H9 (cell line): ENCODE results near the gene KBTBD8. TPM values are rescaled to one million over a fixed set of nuclear protein-coding genes. Genes with fewer than 3 reads are reported as not detected.

Experiments used
- DNase-seq: peaks from one replicate; pipeline ENCODE4 v3.0.0-alpha.2; 2017
- H2AFZ ChIP-seq: one replicate; pipeline ENCODE4 v1.6.1; 2013; ENCODE audit warnings: mild to moderate bottlenecking, low read length, control low read depth, moderate library complexity
- H2AK5ac ChIP-seq: 2 replicates; pipeline ENCODE4 v1.6.1; 2013; ENCODE audit warnings: low read length, control low read depth, mixed read lengths; ENCODE audit not compliant: insufficient read length
- H2BK120ac ChIP-seq: one replicate; pipeline ENCODE4 v1.6.1; 2013; ENCODE audit warnings: low read depth, mild to moderate bottlenecking, low read length, control low read depth, inconsistent platforms; ENCODE audit not compliant: poor library complexity, severe bottlenecking
- H2BK12ac ChIP-seq: 2 replicates; pipeline ENCODE4 v1.6.1; 2013; ENCODE audit warnings: low read length, control low read depth, mixed read lengths, low read depth; ENCODE audit not compliant: insufficient read length
- H2BK15ac ChIP-seq: 2 replicates; pipeline ENCODE4 v1.6.1; 2013; ENCODE audit warnings: low read depth, low read length, control low read depth
- H2BK20ac ChIP-seq: one replicate; pipeline ENCODE4 v1.6.1; 2013; ENCODE audit warnings: low read depth, mild to moderate bottlenecking, low read length, control low read depth, inconsistent platforms; ENCODE audit not compliant: poor library complexity, severe bottlenecking
- H2BK5ac ChIP-seq: 2 replicates; pipeline ENCODE4 v1.6.1; 2013; ENCODE audit warnings: low read length, control low read depth, mixed read lengths; ENCODE audit not compliant: insufficient read length
- H3K14ac ChIP-seq: 2 replicates; pipeline ENCODE4 v1.6.1; 2013; ENCODE audit warnings: low read length, control low read depth; ENCODE audit not compliant: insufficient read depth
- H3K18ac ChIP-seq: 2 replicates; pipeline ENCODE4 v1.6.1; 2013; ENCODE audit warnings: low read depth, mild to moderate bottlenecking, mixed read lengths, low read length, control low read depth; ENCODE audit not compliant: insufficient read length
- H3K23ac ChIP-seq: 2 replicates; pipeline ENCODE4 v1.6.1; 2013; ENCODE audit warnings: low read length, control low read depth, mixed read lengths, low read depth; ENCODE audit not compliant: insufficient read length
- H3K23me2 ChIP-seq: 2 replicates; pipeline ENCODE4 v1.6.1; 2013; ENCODE audit warnings: low read depth, mild to moderate bottlenecking, mixed read lengths, low read length, control low read depth; ENCODE audit not compliant: insufficient read length, poor library complexity, severe bottlenecking
- H3K27ac ChIP-seq: 2 replicates; pipeline ENCODE4 v1.5.1; 2013; ENCODE audit warnings: low read length, control low read depth, mixed read lengths, low read depth; ENCODE audit not compliant: insufficient read length
- H3K27me3 ChIP-seq: 2 replicates; pipeline ENCODE4 v1.6.1; 2013; ENCODE audit warnings: low read length, control low read depth, inconsistent platforms; ENCODE audit not compliant: insufficient read depth
- H3K4ac ChIP-seq: 2 replicates; pipeline ENCODE4 v1.6.1; 2013; ENCODE audit warnings: low read depth, mild to moderate bottlenecking, control low read depth, inconsistent platforms, low read length, moderate library complexity
- H3K4me1 ChIP-seq: 2 replicates; pipeline ENCODE4 v1.6.1; 2013; ENCODE audit warnings: low read length, control low read depth, inconsistent platforms; ENCODE audit not compliant: insufficient read depth
- H3K4me2 ChIP-seq: 2 replicates; pipeline ENCODE4 v1.6.1; 2013; ENCODE audit warnings: low read length, control low read depth, mixed read lengths; ENCODE audit not compliant: insufficient read length, insufficient read depth
- H3K56ac ChIP-seq: 2 replicates; pipeline ENCODE4 v1.6.1; 2013; ENCODE audit warnings: low read depth, mild to moderate bottlenecking, mixed read lengths, low read length, control low read depth; ENCODE audit not compliant: insufficient read length
- H3K79me1 ChIP-seq: 2 replicates; pipeline ENCODE4 v1.6.1; 2013; ENCODE audit warnings: low read depth, mild to moderate bottlenecking, moderate library complexity, low read length, control low read depth, inconsistent platforms; ENCODE audit not compliant: insufficient read depth, poor library complexity, severe bottlenecking
- H3K79me2 ChIP-seq: 2 replicates; pipeline ENCODE4 v1.6.1; 2013; ENCODE audit warnings: low read length, control low read depth, inconsistent platforms; ENCODE audit not compliant: insufficient read depth
- H3K9ac ChIP-seq: 2 replicates; pipeline ENCODE4 v1.6.1; 2013; ENCODE audit warnings: low read length, control low read depth, mixed read lengths; ENCODE audit not compliant: insufficient read length; ENCODE audit errors: extremely low read depth
- H3K9me3 ChIP-seq: one replicate; pipeline ENCODE4 v1.6.1; 2013; ENCODE audit warnings: low read depth, low read length, inconsistent platforms; ENCODE audit not compliant: control insufficient read depth
- H3T11ph ChIP-seq: one replicate; pipeline ENCODE4 v1.6.1; 2013; ENCODE audit warnings: mild to moderate bottlenecking, low read length, control low read depth, inconsistent platforms
- H4K20me1 ChIP-seq: one replicate; pipeline ENCODE4 v1.6.1; 2013; ENCODE audit not compliant: control insufficient read depth, insufficient read length, insufficient read depth
- H4K5ac ChIP-seq: 2 replicates; pipeline ENCODE4 v1.6.1; 2013; ENCODE audit warnings: low read depth, mild to moderate bottlenecking, mixed read lengths, low read length, control low read depth; ENCODE audit not compliant: insufficient read length
- H4K8ac ChIP-seq: replicated peaks from 2 replicates; pipeline ENCODE4 v1.6.1; 2013; ENCODE audit warnings: low read length, control low read depth, mixed read lengths, low read depth; ENCODE audit not compliant: insufficient read length
- H4K91ac ChIP-seq: 2 replicates; pipeline ENCODE4 v1.6.1; 2013; ENCODE audit warnings: low read depth, mild to moderate bottlenecking, moderate library complexity, mixed read lengths, low read length, control low read depth; ENCODE audit not compliant: insufficient read length
- H3K27ac Mint-ChIP-seq, 3 experiments: 2 replicates in 2 of 3; 3 replicates in 1 of 3; pipeline ENCODE4 v1.8.0; 2020 to 2021; ENCODE audit warnings: mixed read lengths in 3 of 3, mild to moderate bottlenecking in 1 of 3, moderate library complexity in 1 of 3
- H3K27me3 Mint-ChIP-seq: 2 replicates; pipeline ENCODE4 v1.8.0; 2021; ENCODE audit warnings: low read depth, mild to moderate bottlenecking, moderate library complexity, mixed read lengths
- H3K36me3 Mint-ChIP-seq, 3 experiments: 2 replicates in 2 of 3; 3 replicates in 1 of 3; pipeline ENCODE4 v1.8.0; 2020 to 2021; ENCODE audit warnings: low read depth in 3 of 3, mixed read lengths in 3 of 3; ENCODE audit not compliant: insufficient read depth in 1 of 3
- H3K4me1 Mint-ChIP-seq, 2 experiments: 2 replicates each; pipeline ENCODE4 v1.8.0; 2020; ENCODE audit warnings: mixed read lengths in 2 of 2
- H3K4me3 Mint-ChIP-seq, 2 experiments: 2 replicates in 1 of 2; 3 replicates in 1 of 2; pipeline ENCODE4 v1.8.0; 2020 to 2021; ENCODE audit warnings: mild to moderate bottlenecking in 2 of 2, mixed read lengths in 2 of 2, moderate library complexity in 1 of 2
- H3K9me3 Mint-ChIP-seq, 2 experiments: 2 replicates in 1 of 2; 3 replicates in 1 of 2; pipeline ENCODE4 v1.8.0; 2020; ENCODE audit warnings: mild to moderate bottlenecking in 2 of 2, mixed read lengths in 2 of 2, moderate library complexity in 1 of 2
- WGBS: extraction: QIAGEN DNeasy Blood & Tissue Kit; methylation state at CpG from one replicate; pipeline ENCODE4 v1.1.7; 2013; ENCODE audit warnings: missing lambda C conversion rate, low lambda C conversion rate, mixed read lengths; ENCODE audit not compliant: insufficient read length; ENCODE audit errors: extremely low coverage; 5-methylcytosine and 5-hydroxymethylcytosine counted together
- total RNA-seq: library from RNA; stranded (reverse); gene quantifications from 2 replicates; pipeline ENCODE4 v1.2.1, GENCODE V29; 2021
- TF ChIP-seq, protein P1 (sequence below): fragments of 200-600 bp; sonication (generic); conservative IDR thresholded peaks from 3 replicates; pipeline ENCODE4 v1.8.0; 2021; ENCODE audit warnings: antibody characterized with exemption, mild to moderate bottlenecking

KBTBD8 gene
- total RNA-seq, 1 experiment from 2014 or later, result 16.7 TPM

- no peak overlapping the region for H2AK5ac ChIP-seq
- Mint-ChIP-seq H3K4me1 (peaks cover 21 to 24% of the 10 kb centered on the region in 2 experiments), H3K36me3 (no peaks in the 10 kb centered on the region; a peak in 2 of 7 replicates), H3K4me3 (no peak overlapping the region), H3K27ac (no peak overlapping the region), H3K9me3 (no peaks in the 10 kb centered on the region), H3K27me3 (no peaks in the 10 kb centered on the region)
- no peak overlapping the region for H4K5ac ChIP-seq
- H2BK12ac ChIP-seq, result no peak overlapping the region
- no peaks in the 10 kb centered on the region for H3K23me2 ChIP-seq
- no peak overlapping the region for H3K4me2 ChIP-seq
- no peaks in the 10 kb centered on the region for H3K79me1 ChIP-seq
- no peak overlapping the region for H4K91ac ChIP-seq
- H2BK20ac ChIP-seq, result no peak overlapping the region
- H3K79me2 ChIP-seq, result no peaks in the 10 kb centered on the region
- H2BK15ac ChIP-seq, result no peak overlapping the region
- WGBS, result no CpG with 5 or more reads among the region's 3 CpGs
- H3T11ph ChIP-seq, result no peak overlapping the region
- DNase-seq, result no peak
- H3K56ac ChIP-seq, result no peak overlapping the region
- no peak overlapping the region for H3K9ac ChIP-seq
- H3K23ac ChIP-seq, result no peak overlapping the region
- H3K27ac ChIP-seq, result no peak overlapping the region
- no peak overlapping the region for H2AFZ ChIP-seq
- TF ChIP-seq, protein P1, sequence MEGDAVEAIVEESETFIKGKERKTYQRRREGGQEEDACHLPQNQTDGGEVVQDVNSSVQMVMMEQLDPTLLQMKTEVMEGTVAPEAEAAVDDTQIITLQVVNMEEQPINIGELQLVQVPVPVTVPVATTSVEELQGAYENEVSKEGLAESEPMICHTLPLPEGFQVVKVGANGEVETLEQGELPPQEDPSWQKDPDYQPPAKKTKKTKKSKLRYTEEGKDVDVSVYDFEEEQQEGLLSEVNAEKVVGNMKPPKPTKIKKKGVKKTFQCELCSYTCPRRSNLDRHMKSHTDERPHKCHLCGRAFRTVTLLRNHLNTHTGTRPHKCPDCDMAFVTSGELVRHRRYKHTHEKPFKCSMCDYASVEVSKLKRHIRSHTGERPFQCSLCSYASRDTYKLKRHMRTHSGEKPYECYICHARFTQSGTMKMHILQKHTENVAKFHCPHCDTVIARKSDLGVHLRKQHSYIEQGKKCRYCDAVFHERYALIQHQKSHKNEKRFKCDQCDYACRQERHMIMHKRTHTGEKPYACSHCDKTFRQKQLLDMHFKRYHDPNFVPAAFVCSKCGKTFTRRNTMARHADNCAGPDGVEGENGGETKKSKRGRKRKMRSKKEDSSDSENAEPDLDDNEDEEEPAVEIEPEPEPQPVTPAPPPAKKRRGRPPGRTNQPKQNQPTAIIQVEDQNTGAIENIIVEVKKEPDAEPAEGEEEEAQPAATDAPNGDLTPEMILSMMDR, result peak; percentile 19; the same call in 1 of the 3 replicates
- H3K9me3 ChIP-seq, result no peaks in the 10 kb centered on the region
- H3K18ac ChIP-seq, result no peak overlapping the region
- H3K14ac ChIP-seq, result no peak overlapping the region
- peaks cover 5% of the 10 kb centered on the region; the same call in 1 of the 2 replicates for H3K4me1 ChIP-seq
- H2BK5ac ChIP-seq, result no peak overlapping the region
- H2BK120ac ChIP-seq, result no peak overlapping the region
- H4K8ac ChIP-seq, result no peak overlapping the region
- no peaks in the 10 kb centered on the region for H3K27me3 ChIP-seq
- H3K4ac ChIP-seq, result no peak overlapping the region
- H4K20me1 ChIP-seq, result no peaks in the 10 kb centered on the region
Observed at GRCh38 chr3:66993082-66993481, 5.0 kb upstream of the KBTBD8 start.
